Fibroblast of pulmonary artery (primary cell): ENCODE data around the gene HGF.

Experiments used
- DNase-seq: peaks from one replicate; pipeline ENCODE4 v3.0.0-alpha.2; 2010; ENCODE audit warnings: low read depth
- H3K4me3 ChIP-seq: replicated peaks from 2 replicates; pipeline ENCODE4 v1.5.1; 2011; ENCODE audit warnings: low read depth, mild to moderate bottlenecking, control low read depth, low read length, moderate library complexity
- TF ChIP-seq, protein P1 (sequence below): IDR thresholded peaks from 2 replicates; pipeline ENCODE4 v1.5.1; 2011; ENCODE audit warnings: mild to moderate bottlenecking, control low read depth, low read length, inconsistent platforms; ENCODE audit errors: missing control alignments

The HGF gene

DNA sequence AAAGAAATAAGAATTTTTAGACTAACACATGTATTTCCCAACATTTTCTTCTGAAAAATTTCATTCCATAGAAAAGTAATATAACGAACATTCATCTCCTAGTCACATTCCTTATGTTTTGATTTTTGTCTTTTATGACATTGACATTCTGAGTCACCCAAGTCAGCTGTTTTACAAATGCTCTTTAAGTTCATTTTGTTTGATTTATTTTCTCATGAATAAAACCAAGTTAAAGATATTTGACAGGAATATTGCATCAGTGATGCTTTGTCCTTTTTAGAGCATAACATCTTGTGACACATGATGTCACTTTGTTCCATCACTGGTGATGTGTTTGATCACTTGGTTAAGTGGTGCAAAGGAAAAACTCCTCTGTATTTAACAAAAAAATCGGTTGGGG is 48.4 kb downstream of the HGF start:
- DNase-seq: peak; percentile 17
- no peak overlapping the region for H3K4me3 ChIP-seq
- TF ChIP-seq, protein P1, sequence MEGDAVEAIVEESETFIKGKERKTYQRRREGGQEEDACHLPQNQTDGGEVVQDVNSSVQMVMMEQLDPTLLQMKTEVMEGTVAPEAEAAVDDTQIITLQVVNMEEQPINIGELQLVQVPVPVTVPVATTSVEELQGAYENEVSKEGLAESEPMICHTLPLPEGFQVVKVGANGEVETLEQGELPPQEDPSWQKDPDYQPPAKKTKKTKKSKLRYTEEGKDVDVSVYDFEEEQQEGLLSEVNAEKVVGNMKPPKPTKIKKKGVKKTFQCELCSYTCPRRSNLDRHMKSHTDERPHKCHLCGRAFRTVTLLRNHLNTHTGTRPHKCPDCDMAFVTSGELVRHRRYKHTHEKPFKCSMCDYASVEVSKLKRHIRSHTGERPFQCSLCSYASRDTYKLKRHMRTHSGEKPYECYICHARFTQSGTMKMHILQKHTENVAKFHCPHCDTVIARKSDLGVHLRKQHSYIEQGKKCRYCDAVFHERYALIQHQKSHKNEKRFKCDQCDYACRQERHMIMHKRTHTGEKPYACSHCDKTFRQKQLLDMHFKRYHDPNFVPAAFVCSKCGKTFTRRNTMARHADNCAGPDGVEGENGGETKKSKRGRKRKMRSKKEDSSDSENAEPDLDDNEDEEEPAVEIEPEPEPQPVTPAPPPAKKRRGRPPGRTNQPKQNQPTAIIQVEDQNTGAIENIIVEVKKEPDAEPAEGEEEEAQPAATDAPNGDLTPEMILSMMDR: no peak

- no peak overlapping the region for H3K4me3 ChIP-seq
- TF ChIP-seq, protein P1: no peak
- no peak for DNase-seq
These were observed 50.0 kb downstream of the HGF start for GRCh38 chr7:81719865-81720264.

DNA sequence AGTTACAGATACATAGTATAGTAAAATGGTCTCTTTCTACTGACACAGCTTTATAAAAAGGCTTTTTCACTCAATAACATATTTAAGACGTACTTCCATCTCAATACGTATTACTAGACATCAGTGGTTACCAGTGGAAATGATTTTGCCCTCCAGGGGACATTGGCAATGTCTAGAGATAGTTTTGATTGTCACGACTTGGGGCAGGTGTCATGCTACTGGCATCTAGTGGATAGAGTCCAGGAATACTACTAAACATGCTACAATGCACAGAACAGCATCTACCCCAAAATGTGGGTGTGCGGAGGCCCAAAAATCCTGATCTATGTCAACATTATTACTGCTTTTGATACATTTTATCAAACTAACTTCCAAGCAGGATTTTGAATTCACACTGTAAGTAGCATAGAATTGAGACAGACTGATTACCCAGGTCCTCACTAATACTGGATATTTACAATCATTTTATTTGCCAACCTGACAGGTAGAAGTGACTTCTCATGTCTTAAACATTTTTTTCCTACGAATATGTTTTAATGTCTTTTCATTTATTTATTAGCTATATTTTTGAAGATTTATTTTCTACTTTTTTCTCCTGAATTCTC is 53.8 kb downstream of the HGF start:
- DNase-seq: peak; percentile 72
- TF ChIP-seq, protein P1: peak; percentile 49

DNA sequence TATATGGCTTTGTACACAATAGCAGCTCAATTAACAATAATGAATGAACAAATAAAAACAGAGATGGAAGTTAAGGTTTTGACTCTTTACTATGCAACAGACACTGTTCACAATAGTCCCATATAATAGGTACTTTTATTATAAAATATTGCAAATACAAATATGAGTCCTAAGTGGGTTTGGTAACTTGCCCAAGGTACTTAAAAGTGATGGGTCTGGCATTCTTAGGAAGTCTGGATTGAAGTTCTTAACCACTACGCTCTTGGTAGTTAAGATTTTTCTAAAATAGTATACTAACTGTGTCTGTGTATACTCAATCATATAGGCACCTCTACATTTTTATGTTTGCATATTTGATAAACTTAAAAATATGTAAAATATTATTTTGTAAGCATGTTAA is 55.5 kb downstream of the HGF start:
- TF ChIP-seq, protein P1: no peak
- no peak overlapping the region for H3K4me3 ChIP-seq
- no peak for DNase-seq

More for the DNA sequence above, 53.8 kb downstream of the HGF start:
- no peak overlapping the region for H3K4me3 ChIP-seq

- TF ChIP-seq, protein P1: no peak
- H3K4me3 ChIP-seq: no peak overlapping the region
- no peak for DNase-seq
These were observed 59.1 kb downstream of the HGF start for GRCh38 chr7:81710751-81711150.

DNA sequence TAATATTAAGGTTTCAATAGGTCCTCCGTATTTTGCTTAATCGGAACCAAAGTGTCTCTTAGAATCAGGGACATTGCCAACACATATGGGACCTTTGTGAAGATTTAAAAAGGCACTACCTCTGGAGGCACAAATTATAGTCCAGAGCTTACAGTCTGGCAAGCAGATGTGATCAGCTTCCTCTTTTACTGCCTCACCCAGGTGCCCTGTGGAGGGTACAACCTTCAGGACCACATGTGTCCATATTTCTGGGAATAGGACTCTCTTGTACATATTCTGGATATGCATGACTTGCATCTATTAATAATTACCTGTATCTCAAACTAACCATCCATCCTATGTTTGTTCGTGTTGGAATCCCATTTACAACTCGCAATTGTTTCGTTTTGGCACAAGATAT is 60.0 kb downstream of the HGF start:
- DNase-seq: no peak
- TF ChIP-seq, protein P1: no peak
- no peak overlapping the region for H3K4me3 ChIP-seq

- no peak overlapping the region for H3K4me3 ChIP-seq
- no peak for DNase-seq
- TF ChIP-seq, protein P1: no peak
These were observed 61.9 kb downstream of the HGF start for GRCh38 chr7:81707966-81708365.
